Measurements from ENCODE around the gene CEACAM8.
"Not testable (repeated sequence)": the region's sequence is repeated elsewhere in the genome, so short reads cannot be mapped to it uniquely, and the experiment has no call there.

Gene CEACAM8

DNA sequence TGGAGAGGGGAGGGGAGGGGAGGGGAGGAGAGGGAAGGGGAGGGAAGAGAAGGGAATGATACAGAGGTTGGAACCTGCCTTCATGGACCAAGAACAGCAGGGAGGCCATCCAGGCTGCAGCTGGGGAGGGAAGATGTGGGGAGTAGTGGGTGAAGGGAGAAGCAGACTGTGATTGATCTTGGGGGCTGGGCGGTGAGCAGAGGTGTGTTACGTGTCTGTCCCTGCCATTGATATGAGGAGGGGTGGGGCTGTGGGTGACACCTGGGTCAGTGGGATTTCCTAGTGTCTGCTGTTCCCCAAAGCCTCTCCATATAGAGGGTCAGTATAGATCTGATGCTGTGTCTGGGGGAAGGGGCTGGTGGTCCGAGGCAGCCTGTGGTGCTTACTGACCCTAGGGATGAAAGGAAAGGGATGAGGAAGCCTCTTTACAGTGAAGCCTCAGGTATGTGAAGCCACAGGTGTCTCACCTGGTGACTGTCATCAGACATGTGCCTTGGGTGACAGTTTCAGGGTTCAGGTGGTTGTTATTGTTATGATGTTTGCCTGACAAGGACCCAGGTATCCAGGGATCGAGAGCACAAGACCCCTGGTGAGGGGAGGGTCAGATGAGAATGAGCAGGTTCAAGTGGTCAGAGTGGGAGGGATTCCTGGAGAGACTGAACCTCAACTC is 47.8 kb downstream of the CEACAM8 start:
- DNase-seq: no peak

DNA sequence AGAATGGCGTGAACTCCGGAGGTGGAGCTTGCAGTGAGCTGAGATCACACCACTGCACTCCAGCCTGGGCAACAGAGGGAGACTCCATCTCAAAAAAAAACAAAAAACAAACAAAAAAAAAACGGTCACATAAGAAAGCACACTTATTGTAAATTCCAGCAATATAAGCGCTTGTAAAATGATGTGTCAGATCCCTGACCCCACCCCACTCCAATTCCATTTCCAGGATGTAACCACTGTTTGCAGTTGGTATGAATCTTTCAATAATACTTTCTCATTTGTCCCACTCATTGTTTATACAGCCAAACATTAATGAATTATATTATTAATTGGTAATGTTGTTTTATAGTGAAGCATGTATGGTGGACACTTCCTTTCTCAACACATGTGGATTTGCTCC is 50.6 kb downstream of the CEACAM8 start:
- no peak for DNase-seq

GRCh38 chr19:42542791-42543190 is 51.9 kb downstream of the CEACAM8 start:
- DNase-seq: no peak

- peak in 6 of 58 donors; percentile 6 to 28 (median 18) for DNase-seq
These were observed 54.6 kb downstream of the CEACAM8 start for GRCh38 chr19:42540071-42540553.

GRCh38 chr19:42538841-42539709 is 55.6 kb downstream of the CEACAM8 start:
- no peak for DNase-seq

- DNase-seq: not testable (repeated sequence)
These were observed 59.4 kb downstream of the CEACAM8 start for GRCh38 chr19:42535276-42535675.

GRCh38 chr19:42534391-42534790 is 60.3 kb downstream of the CEACAM8 start:
- DNase-seq: no peak

GRCh38 chr19:42532891-42533290 is 61.8 kb downstream of the CEACAM8 start:
- peak in 6 of 58 donors; percentile 7 to 34 (median 18) for DNase-seq

DNA sequence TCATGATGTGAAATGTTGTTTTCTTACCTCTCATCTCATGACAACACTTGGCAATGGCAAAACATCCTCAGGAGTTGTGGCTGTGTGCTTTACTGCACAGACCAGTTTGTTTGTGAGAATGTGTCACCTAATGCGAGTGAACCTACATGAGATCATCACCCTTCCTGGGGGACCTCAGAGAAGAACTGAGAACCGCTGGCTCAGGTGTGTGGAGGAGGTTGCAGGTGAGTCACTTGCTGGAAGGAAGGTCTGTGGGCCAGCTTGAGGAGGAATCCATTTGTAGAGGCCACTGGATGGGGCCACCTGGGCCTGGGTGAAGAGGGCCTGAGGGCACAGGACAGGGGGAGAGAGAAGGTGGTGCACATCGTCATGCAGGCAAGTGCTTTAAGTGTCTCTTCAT is 63.4 kb downstream of the CEACAM8 start:
- no peak for DNase-seq

All from anterior cingulate cortex (tissue), 58 donors.